Bronchial epithelial cell (primary cell): ENCODE measurements around the gene CTTNBP2. TPM values are rescaled to one million over a fixed set of nuclear protein-coding genes. Genes with fewer than 3 reads are reported as not detected.

Experiments
- DNase-seq: peaks from one replicate; pipeline ENCODE4 v3.0.0-alpha.2; 2010; ENCODE audit warnings: low read depth
- FAIRE-seq: peaks from 2 replicates; lab custom pipeline; 2011; peaks lifted over from hg19 to GRCh38; lab: Jason Lieb, UNC
- H3K27me3 ChIP-seq: 2 replicates; pipeline ENCODE4 v1.5.1; 2011; ENCODE audit warnings: low read length; ENCODE audit not compliant: control insufficient read depth, insufficient read depth
- H3K36me3 ChIP-seq: 2 replicates; pipeline ENCODE4 v1.5.1; 2011; ENCODE audit warnings: low read length; ENCODE audit not compliant: control insufficient read depth, insufficient read depth
- H3K4me3 ChIP-seq: 2 replicates; pipeline ENCODE4 v1.5.1; 2011; ENCODE audit warnings: mild to moderate bottlenecking, low read depth, low read length, control low read depth
- total RNA-seq: library from RNA; depleted of rRNA; stranded (reverse); fragments of >200 nt; gene quantifications from 2 replicates; pipeline ENCODE4 v1.2.1, GENCODE V29; 2014
- TF ChIP-seq, protein P1 (sequence below): IDR thresholded peaks from 2 replicates; pipeline ENCODE4 v1.5.1; 2011; ENCODE audit warnings: mild to moderate bottlenecking, moderate library complexity, low read length, control low read depth, inconsistent platforms; ENCODE audit not compliant: insufficient read depth, severe bottlenecking

CTTNBP2 gene
- total RNA-seq, 1 donor from 2014 or later = 0.26 TPM

DNA sequence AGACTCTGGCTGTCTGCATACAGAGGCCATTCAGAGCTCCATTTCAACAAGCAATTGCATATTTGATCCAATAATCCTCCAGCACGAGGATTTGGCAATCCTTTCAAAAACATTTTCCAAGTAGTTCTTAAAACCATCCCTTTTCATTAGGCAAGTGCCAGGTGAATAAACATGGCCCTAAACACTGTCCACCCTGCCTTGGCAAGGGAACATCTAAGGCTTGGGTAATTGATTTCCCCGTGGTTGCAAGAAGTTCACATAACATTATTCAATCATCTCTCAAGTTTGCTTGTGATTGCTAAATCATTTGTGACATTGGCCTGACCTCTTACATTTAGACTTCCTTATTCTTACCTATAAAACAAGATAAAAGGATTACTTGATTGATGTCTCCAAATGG lies 175.2 kb downstream of the CTTNBP2 start:
- DNase-seq (no peak), FAIRE-seq (no peak)
- TF ChIP-seq, protein P1, sequence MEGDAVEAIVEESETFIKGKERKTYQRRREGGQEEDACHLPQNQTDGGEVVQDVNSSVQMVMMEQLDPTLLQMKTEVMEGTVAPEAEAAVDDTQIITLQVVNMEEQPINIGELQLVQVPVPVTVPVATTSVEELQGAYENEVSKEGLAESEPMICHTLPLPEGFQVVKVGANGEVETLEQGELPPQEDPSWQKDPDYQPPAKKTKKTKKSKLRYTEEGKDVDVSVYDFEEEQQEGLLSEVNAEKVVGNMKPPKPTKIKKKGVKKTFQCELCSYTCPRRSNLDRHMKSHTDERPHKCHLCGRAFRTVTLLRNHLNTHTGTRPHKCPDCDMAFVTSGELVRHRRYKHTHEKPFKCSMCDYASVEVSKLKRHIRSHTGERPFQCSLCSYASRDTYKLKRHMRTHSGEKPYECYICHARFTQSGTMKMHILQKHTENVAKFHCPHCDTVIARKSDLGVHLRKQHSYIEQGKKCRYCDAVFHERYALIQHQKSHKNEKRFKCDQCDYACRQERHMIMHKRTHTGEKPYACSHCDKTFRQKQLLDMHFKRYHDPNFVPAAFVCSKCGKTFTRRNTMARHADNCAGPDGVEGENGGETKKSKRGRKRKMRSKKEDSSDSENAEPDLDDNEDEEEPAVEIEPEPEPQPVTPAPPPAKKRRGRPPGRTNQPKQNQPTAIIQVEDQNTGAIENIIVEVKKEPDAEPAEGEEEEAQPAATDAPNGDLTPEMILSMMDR = no peak
- no peaks in the 10 kb centered on the region for H3K27me3 ChIP-seq
- H3K4me3 ChIP-seq = no peak overlapping the region
- H3K36me3 ChIP-seq = no peaks in the 10 kb centered on the region

DNA sequence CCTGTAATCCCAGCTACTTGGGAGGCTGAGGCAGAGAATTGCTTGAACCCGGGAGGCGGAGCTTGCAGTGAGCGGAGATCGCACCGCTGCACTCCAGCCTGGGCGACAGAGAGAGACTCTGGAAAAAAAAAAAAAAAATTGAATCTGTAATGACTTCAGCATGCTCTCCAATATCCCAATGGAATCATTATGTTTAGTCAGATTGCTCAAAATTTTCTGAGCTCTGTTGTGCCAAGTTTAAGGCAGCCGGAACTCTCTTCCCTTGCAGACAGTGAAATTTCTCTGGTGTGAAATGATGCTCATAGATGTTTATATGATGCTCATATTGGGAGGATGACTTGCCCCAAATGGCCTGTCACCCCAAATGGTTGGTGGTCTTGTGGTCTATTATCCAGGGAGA lies 180.9 kb downstream of the CTTNBP2 start:
- Histone ChIP-seq H3K36me3 (no peaks in the 10 kb centered on the region), H3K4me3 (no peak overlapping the region), H3K27me3 (no peaks in the 10 kb centered on the region)
- TF ChIP-seq, protein P1 = no peak
- DNase-seq = no peak
- no peak for FAIRE-seq

DNA sequence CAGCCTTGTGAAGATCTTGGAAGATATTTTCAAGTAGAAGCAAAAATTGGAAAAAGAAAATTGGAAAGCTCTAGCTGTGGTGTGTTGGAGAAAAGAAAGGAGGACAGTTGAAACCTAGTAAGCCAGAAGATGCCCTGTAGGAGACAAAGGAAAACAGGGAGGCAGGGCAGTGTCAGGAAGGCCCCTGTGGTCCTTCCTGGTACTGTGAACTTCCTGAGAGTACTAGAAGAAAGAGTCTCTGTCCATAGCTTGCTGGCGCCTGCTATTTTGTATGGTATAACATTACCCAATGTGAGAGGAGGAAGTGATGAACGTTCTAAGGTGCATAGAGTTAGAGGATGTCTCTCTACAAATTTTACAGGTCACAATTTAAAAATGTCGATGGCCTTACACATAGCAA lies 183.1 kb downstream of the CTTNBP2 start:
- no peak for DNase-seq
- TF ChIP-seq, protein P1 = no peak
- no peaks in the 10 kb centered on the region for H3K27me3 ChIP-seq
- H3K4me3 ChIP-seq = no peak overlapping the region
- FAIRE-seq = no peak
- H3K36me3 ChIP-seq = no peaks in the 10 kb centered on the region

DNA sequence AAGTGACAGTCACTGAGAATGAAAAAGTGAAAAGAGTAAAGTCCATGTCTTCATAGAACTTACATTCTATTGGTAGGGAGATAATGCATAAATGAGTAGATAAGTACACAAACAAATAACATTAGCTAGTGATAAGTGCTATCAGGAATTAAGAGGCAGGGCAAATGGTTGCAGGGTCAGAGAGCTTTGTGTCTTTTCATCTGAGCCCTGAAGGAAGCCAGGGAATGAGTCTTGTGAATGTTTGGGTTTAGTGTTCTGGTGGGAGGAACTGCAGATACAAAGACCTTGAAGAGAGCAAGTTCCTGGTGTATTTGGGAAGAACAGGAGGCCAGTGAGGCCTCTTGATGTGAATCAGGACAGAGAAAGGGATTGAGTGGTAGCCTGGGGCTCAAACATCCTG lies 183.8 kb downstream of the CTTNBP2 start:
- no peaks in the 10 kb centered on the region for H3K27me3 ChIP-seq
- TF ChIP-seq, protein P1 = no peak
- H3K4me3 ChIP-seq = no peak overlapping the region
- no peaks in the 10 kb centered on the region for H3K36me3 ChIP-seq
- FAIRE-seq (no peak), DNase-seq (no peak)

DNA sequence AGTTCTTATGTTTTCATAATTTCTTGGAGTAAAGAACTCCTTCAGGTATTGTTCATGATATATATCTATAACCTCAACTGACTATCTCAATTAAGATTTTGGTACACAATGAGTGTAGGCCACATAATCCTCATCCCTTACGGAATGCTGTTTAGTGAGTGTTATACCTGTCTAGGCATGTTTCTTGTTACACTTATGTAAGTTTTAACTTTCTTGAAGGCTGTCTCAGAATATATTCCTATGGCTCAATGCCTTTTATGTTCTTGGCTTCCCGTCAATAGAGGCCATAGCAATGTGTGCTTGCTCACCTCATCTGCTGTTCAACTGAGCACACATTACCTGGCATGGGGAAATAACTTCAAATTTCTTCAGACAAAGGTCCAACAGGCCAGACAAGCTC lies 185.1 kb downstream of the CTTNBP2 start:
- FAIRE-seq (peak; percentile 83), DNase-seq (peak; percentile 99)

More for the DNA sequence above, 185.1 kb downstream of the CTTNBP2 start:
- Histone ChIP-seq H3K27me3 (no peaks in the 10 kb centered on the region), H3K4me3 (no peak overlapping the region), H3K36me3 (no peaks in the 10 kb centered on the region)
- TF ChIP-seq, protein P1 = no peak
